ENCODE results near the gene NUDT19.
"Not testable (repeated sequence)": the region's sequence is repeated elsewhere in the genome, so short reads cannot be mapped to it uniquely, and the experiment has no call there.

The NUDT19 gene

DNA sequence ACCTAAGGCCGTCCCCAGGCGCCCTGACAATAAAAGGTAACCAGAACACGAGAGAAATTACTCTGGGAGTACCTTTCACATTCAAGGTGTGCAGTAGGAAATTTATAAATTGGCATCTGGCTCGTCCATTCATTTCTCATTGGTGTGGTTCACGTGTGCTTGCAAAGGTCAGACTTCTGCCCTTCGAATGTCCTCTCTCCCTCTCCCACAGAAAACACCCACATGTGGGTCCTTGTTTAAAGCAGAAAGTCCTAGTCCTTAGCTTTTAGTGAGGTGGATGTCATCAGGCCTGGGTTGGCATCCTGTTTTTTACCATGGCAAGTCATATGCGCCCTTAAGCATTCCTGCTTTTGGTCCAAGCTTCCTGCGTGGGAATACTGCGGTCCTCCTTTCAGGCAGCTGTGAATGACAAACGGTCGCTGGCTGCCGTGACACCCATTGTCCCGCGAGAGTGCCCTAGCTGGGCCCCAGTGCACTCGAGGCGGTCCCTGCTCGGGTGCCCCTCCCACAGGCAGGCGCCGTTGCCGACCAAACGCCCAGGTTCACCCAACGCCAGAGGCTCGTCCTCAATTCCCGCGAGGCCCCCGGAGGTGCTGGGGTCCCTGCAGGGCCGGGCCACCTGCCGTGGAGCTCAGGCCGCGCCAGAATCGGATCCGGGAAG, at the start of gene NUDT19:
TSS of gene NUDT19 (plus strand) at position 531 of the 661 bp plus-strand sequence. CDS start 140 bp downstream, outside the sequence.
- DNase-seq (ENCODE audit: low spot score) = peak; percentile 93

DNA sequence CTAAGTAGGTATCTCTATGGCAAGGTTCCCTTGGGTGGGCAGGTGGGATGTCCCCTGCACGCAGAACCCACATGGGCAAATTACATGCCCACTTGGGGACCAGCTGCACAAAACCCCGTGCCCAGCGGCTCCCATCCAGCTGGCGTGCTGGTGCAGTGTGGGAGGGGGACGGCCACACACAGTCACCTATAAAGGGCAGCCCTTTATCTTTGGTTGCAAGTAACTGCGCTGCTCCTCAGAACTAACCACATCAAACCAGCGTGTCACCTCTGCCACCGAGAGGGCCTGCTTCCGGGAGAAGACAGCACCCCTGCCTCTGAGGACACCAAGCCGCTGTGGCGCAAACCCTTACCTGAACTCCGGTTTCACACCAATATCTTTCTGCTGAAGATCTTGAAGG, 48.9 kb upstream of the NUDT19 start:
- DNase-seq (ENCODE audit: low spot score) = no peak

DNA sequence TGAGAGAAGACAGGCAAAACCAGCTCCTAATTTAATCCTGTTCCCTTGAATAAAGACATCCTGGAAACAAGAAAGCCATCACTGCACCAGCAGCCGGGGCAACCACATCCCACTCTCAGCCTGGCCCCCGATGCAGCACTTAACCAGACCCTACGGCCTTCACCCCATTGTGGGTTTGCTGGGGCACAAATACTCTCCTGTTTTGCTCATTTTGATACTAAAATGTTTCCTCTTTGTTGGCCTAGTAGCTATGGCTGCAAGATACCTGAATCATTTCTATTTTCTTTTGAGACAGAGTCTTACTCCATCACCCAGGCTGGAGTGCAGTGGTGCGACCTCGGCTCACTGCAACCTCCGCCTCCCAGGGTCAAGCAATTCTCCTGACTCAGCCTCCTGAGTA, 45.1 kb upstream of the NUDT19 start:
- no peak for DNase-seq (ENCODE audit: low spot score)

DNA sequence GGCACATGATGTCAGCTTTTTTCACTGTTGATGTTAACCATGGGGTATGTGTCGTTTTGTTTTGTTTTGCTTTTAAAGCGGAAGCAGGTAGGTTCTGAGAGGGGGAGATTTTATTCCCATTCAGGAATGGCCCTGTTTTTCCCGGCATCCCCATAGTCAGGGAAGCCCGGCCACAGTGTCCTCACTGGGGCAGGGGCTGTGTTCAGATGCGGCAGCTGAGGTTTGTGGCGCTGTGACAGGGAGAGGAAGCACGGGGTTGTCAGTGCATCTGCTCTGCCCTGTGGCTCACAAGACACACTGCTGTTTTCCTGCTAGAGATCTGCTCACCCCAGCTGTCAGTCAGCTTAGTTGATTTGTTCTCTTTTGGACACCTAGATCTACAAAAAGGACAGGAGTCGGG, 44.3 kb upstream of the NUDT19 start:
- DNase-seq (ENCODE audit: low spot score) = no peak

DNA sequence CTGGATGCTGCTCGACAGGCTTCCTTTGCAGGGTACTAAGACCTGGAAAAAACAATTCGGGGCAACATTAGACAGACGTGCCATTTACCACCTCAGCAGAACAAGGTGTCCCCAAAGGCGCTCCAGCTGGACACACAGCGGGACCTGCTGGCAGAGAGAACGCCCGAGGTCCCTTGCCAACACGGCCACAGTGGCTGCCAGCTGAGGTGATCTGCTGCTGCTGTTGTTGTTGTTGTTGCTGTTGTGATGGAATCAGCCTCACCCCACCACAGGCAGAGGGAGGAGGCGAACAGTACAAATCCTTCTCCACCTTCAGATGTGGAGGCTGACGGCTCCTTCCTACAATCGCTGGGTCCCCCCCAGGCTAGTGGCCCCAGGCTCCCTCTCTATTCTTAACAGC, 41.9 kb upstream of the NUDT19 start:
- no peak for DNase-seq (ENCODE audit: low spot score)

DNA sequence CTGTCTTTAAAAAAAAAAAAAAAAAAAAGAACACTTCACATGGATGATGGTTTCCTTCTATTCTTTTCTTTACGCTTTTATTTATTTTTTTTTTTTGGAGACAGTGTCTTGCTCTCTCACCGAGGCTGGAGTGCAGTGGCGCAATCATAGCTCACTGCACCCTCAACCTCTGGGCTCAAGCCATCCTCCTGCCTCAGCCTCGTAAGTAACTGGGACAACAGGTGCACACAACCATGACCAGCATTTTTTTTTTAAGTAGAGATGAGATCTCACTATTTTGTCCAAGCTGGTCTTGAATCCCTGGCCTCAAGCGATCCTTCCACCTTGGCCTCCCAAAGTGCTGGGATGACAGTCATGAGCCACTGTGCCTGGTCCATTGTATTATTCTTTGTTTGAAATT, 41.0 kb upstream of the NUDT19 start:
- DNase-seq (ENCODE audit: low spot score) = no peak

DNA sequence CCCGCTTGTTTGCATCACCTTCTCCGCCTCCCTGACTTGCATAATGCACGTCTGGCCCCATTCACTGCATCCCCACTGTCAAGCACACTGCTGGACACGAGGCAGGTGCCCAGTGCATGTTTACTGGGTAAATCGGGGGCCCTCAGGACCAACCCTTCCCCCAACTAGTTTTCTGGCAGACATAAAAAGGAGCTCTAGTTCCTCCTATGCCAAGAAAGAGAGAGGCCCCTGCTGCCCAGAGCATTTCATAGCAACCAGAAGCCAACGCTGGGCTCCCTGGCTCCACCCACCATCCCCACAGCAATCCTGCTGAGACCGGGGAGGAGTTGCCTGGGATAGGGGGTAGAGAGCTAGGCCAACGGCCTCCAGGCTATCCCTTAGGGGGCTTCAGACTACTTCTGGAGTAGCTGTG, 39.9 kb upstream of the NUDT19 start:
- DNase-seq (ENCODE audit: low spot score) = peak; percentile 37

DNA sequence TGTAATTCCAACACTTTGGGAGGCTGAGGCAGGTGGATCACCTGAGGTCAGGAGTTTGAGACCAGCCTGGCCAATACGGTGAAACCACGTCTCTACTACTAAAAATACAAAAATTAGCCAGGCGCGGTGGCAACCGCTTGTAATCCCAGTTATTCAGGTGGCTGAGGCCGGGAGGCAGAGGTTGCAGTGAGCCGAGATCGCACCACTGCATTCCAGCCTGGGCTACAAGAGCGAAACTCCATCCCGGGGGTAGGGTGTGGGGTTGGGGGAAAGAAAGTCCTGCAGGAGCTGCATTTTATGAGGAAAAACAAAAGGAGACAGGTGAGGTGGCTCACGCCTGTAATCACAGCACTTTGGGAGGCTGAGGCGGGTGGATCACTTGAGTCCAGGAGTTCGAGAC, 39.3 kb upstream of the NUDT19 start:
- DNase-seq (ENCODE audit: low spot score) = not testable (repeated sequence)

DNA sequence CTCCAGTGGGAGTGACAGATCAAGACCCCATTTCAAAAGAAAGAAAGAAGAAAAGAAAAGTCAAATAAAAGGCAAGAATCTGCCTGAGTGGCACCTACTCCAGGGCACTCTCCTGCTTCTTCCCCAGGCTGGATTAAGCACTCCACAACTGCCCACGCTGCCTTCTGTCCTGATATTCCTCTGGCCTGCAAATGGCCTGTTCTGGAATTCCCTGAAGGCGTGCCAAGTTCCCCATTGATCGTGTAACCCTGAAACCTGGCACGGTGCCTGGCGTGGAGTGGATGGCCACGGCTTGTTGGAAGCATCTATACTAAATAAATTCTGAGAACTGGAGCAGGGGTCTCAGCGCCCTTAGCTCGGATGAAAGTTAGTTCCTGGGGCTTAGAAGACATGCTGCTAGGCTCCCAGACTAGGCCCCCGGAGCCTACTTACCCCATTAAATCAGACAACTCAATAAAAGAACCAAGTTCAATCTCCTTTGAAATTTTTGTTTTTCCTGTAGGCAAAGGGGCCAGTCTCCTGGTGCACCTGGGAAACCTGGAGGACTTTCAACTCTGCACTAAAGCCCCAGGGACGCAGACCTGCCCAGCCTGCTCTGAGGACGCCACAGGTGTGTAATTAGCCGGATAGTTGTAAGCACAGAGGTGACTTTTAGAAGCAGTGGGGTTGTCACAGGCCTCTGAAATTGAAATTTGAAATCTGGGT, 38.6 kb upstream of the NUDT19 start:
- peak; percentile 78 for DNase-seq (ENCODE audit: low spot score)

DNA sequence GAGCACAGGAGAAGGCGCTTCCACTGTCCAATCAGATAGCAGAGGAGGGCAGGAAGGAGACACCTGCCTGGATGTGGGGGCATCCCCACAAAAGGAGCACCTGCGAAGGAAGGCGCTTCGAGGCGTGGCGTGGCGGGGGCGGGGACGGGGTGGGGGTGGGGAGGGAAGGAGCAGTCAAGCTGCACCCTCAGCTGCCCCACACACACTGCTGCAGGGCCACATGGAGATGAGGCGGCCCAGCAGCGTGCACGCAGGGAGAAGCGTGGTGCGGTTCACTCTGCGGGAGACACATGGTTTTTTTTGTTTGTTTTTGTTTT, 38.1 kb upstream of the NUDT19 start:
- DNase-seq (ENCODE audit: low spot score) = no peak

DNA sequence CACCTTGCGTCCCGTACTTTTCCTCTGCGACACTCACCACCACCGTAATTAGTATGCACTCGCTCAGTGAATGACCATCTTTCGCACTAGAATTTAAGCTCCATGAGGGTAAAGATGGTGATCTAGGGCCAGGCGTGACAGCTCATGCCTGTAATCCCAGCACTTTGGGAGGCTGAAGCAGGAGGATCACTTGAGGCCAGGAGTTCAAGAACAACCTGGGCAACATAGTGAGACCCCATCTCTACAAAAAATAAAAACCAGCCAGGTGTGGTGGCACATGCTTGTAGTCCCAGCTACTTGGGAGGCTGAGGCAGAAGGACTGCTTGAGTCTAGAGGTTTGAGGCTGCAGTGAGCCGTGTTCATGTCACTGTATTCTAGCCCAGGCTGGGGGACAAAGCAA, 35.2 kb upstream of the NUDT19 start:
- not testable (repeated sequence) for DNase-seq (ENCODE audit: low spot score)

DNA sequence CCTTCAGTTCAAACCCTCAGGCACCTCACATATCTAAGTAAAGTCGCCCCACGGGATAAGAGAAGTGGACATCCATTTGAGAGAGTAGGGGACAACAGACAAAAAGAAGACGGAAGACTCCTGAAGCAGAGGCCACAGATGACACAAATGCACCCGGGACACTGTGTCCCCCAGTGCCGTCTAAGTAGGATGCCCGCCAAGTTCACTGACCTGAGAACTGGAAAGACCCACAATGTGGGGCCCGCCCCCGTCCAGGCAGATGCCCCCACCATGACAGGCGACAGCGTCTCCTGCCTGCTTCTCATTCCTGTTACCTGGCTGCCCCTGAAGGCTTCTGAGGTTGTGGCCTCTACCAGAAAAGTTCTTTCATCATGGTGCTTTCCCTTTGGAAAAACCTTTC, 33.5 kb upstream of the NUDT19 start:
- DNase-seq (ENCODE audit: low spot score) = no peak

DNA sequence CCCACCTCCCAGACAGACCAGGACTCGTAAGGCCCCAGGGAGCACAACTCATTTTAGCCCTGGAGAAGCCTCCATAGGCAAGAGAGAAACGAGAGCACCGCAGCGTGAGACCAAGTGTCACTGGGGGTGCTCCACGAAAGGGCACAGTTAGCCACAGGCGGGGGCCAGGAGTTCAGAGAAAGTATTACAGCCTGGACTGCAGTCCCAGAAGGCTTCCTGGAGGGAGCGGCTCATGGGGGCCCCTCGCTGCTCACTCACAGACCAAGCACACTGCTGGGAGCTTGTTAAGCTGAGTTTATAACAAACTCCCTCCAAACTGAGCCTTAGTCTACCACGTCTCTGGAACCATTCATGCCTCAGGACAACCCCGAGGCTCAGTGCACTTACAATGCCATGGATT, 33.1 kb upstream of the NUDT19 start:
- DNase-seq (ENCODE audit: low spot score) = no peak

DNA sequence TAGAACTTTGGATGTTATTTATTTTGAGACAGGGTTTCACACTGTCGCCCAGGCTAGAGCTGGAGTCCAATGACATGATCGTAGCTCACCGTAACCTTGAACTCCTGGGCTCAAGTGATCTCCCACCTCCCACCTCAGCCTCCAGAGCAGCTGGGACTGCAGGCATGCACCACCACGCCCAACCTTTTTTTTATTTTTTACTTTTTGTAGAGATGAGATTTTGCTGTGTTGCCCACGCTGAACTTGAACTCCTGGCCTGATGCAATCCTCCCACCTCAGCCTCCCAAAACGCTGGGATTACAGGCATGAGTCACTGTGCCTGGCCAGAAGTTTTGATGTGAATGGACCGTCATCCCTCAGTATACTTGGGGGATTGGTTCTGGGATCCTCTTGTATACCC, 30.3 kb upstream of the NUDT19 start:
- DNase-seq (ENCODE audit: low spot score) = no peak

DNA sequence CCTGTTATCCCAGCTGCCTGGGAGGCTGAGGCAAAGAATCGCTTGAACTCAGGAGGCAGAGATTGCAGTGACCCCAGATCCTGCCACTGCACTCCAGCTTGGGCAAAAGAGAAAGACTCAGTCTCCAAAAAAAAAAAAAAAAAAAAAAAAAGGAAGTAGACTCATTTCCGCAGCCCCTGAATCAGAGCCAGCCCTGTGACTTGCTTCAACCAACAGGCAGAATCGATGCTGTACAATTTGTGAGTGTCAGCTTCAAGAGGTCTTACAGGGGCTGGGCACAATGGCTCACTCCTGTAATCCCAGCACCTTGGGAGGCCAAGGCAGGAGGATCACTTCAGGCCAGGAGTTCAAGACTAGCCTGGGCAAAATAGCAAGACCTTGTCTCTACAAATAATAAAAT, 29.4 kb upstream of the NUDT19 start:
- DNase-seq (ENCODE audit: low spot score) = no peak

DNA sequence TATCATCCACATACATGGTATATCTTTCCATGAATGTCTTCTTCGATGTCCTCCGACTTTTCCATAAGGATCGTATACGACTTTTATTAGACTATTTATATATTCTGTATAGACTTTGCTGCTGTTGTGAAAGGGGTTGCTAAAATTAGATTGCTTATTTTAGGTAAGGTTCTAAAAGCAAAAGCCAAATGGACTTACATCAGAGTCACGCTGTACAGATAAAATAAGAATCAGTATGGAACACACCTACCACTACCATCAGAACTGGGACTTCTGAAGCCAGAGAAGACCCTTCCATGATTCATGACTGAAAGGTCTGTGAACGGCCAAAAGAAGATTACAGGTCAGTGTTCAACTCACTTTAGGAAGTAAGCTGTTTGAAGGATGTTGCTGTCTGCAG, 25.5 kb upstream of the NUDT19 start:
- DNase-seq (ENCODE audit: low spot score) = no peak

DNA sequence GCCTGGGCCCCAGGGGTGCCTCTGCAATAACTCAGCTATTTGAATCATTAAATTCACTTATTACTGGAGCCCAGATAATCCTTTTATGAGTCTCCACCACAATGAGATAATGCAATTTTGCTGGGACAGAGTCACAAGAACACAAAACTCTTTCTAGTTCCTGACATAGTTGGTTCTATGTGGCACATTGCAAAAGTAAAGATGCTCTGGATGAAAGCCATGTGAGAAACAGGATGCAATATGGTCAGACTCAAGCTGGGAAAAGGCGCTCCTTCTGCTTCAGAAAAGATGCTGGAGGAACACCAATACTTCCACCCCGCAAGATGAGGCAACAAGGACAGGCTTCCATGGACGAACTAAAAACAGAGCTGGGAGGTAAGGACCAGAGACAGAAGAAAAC, 22.3 kb upstream of the NUDT19 start:
- DNase-seq (ENCODE audit: low spot score) = no peak

DNA sequence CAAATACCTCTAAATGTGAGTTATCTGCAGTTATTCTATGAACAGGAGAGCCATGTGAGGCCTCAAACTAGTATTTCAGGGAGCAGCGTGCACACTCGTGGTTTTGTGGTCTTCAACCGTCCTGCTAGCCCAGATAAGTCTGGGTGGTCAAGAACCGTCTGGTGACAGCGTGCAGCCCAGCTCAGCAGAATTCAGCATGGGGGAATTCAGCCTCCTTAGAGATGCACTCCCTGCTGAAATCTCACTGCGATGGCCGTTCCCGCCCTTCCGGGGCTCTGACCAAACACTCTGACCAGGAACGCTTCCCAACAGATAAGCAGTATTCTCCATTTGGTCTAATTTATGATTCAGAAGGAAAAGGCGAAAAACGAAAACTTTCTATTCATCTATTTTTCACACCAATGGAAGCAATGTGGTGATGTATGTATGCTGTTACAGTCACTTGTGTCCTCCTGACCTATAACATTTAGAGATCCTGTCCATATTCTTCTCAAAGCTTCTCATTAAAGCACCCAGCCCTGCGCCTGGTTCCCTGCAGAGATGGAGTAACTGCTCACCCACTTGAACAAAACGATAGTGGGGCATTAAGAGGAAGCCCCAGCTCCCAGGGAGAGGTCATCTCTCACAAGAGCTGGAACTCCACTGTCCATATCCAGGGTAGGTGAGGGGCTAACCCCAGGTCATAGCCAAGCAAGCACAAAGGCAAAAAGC, 19.6 kb upstream of the NUDT19 start:
- no peak for DNase-seq (ENCODE audit: low spot score)

DNA sequence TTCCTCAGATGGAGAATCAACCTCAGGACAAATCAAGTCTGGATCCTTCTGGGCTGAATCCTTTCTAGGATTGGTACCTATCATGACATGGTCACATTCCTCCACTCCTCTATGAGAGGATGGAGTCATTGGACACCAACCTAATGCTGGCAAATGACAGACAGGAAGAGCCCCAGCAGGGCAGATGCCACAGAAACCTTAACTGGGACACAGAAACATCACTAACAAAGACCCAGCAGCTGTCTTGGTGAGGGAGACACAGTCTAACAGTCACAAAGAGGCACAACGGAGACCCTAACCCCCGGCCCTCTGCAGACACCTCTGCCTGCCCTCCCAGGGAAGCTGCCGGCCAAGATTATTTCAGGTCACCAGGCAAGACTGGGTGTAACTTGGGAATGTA, 18.8 kb upstream of the NUDT19 start:
- no peak for DNase-seq (ENCODE audit: low spot score)

DNA sequence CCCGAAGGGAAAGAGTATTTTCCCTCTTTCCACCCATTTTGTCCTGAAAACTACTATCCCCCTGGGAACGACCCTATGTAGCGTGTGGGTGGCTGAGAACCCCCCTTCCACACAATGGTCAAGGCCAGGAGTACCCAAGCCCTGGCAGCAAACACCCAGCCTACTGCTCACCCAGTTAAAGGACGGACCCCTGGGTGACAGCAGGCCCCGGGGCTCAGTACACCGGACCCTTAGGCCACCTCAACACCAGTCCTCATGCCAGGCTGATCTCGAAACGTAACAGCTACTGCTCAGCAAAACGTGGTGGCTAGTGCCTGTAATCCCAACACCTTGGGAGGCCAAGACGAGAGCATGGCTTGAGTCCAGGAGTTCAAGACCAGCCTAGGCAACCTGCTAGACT, 18.0 kb upstream of the NUDT19 start:
- DNase-seq (ENCODE audit: low spot score) = no peak

DNA sequence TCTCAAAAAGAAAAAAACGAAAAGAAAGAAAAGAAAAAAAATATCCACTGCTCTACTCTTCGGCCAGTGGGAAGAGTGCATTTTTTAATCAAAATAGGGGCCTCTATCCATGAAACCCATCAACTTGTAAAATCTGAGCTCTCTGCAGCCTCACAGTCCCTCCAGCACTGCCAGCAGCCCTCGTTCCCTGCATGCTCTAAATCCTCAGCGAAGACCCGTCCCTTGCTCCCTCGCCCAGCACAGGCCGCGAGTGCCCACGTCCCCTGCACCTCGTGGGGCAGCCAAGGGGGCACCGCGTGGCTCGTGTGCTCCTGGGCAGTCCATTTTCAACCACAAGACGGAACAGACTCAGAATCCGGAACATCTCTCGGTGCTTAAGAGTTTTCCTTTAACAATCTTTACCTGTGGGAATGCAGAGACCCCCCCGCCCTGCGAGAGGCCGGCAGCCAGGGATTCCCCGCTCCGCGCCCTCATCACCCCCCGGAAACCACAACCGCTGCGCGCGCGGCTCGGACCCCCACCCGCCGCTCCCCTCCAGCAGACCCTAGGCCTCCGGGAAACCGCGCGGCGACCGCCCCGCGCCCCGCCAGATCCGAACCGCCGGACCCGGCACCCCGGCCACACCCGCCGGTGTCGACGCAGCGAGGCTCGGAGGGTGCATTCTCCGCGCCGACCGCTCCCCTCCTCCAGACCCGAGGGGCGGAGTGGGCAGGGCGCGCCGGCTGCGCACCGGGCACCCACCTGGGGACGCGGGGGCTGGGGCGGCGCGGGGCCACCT, 17.3 kb upstream of the NUDT19 start:
- DNase-seq (ENCODE audit: low spot score) = peak; percentile 16

DNA sequence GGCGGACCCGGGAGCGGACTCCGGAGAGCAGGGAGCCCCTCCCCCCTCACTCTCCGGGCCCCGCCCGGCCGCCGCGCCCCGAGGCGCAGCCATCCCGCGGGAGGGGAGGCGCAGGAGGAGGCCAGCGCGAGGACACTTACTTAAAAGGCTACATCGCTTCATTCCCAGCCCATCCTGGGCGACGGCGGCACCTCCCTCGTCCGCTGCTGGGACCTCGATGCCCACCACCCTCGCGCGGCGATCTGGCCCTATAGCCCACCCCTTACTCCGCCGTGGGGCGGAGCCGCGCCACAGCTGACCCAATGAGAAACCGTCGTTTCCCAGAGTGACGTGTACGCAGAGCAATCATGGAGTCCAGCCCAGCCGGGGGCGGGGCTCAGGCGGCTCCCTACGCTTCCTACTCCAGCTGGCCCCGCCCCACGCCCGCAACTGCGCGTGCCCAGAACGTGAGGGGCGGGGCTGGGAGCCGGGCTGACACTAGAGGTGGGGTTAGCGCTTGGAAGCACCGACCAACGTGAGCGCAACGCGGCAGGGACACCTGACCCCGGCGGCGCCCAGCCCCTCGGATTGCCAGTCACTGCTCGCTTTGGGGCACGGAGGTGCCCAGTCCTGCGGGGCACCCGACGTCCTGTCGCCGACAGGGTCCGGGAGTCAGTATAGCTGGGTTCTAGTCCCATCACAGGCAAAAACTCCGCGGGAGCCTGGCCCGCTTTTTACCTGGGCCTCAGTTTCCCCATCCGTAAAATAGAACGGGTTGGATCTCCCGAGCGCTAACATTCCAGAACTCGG, 16.5 kb upstream of the NUDT19 start, which contains the start of gene ANKRD27:
TSS of gene ANKRD27 (minus strand) at position 250 of the 789 bp plus-strand sequence. CDS start 16,165 bp downstream, outside the sequence.
- peak; percentile 100 for DNase-seq (ENCODE audit: low spot score)

Measured in AG08396 (cell line).